Loucy (cell line): Measurements from ENCODE around the gene ARHGEF9.
"Not testable (repeated sequence)": the region's sequence is repeated elsewhere in the genome, so short reads cannot be mapped to it uniquely, and the experiment has no call there.

Experiments used
- CTCF ChIP-seq: fragments of 200-600 bp; sonication (generic); conservative IDR thresholded peaks from 2 replicates; pipeline ENCODE4 v1.5.1; 2014; ENCODE audit warnings: mild to moderate bottlenecking, antibody characterized with exemption, low read length
- EZH2phosphoT487 ChIP-seq: fragments of 200-600 bp; IDR thresholded peaks from 2 replicates; pipeline ENCODE4 v1.6.1; 2018; ENCODE audit warnings: antibody characterized with exemption, mild to moderate bottlenecking, moderate library complexity, borderline replicate concordance

GRCh38 chrX:63645748-63646147, 139.3 kb downstream of the ARHGEF9 start:
- TF ChIP-seq CTCF, EZH2phosphoT487: not testable (repeated sequence)
